Measurements from ENCODE around the gene CRELD2. TPM values are rescaled to one million over a fixed set of nuclear protein-coding genes. Genes with fewer than 3 reads are reported as not detected.

Gene CRELD2
- total and polyA plus RNA-seq, 2 experiments from 2014 or later, result 35.7 to 47.7 TPM

- no peak for TF ChIP-seq REST (IDR thresholded peaks at IDR 0.05; ENCODE audit: unreplicated experiment)
- no peak for TF ChIP-seq CTCF (conservative IDR thresholded peaks at IDR 0.05; ENCODE audit: low read depth in 2 of 2)
- no peak for TF ChIP-seq POLR2AphosphoS5 (IDR thresholded peaks at IDR 0.05; ENCODE audit: low read depth)
- TF ChIP-seq EZH2 (IDR thresholded peaks at IDR 0.05; ENCODE audit: low read depth, unreplicated experiment), result no peak
- TF ChIP-seq ETS1 (IDR thresholded peaks at IDR 0.05), result no peak
- no peak for TF ChIP-seq EZH2phosphoT487 (IDR thresholded peaks at IDR 0.05; ENCODE audit: unreplicated experiment)
Measured at GRCh38 chr22:49882519-49883293, 35.7 kb upstream of the CRELD2 start (continued).

GRCh38 chr22:49883294-49883640 is 35.2 kb upstream of the CRELD2 start:
- H4K20me1 ChIP-seq (replicated peaks; ENCODE audit: insufficient read depth), result peaks cover 27% of the 10 kb centered on the region

More at GRCh38 chr22:49883294-49883640, 35.2 kb upstream of the CRELD2 start:
- no peak overlapping the region for H3K4me3 ChIP-seq
- H3K27me3 ChIP-seq (ENCODE audit: insufficient read depth), result no peaks in the 10 kb centered on the region
- no peak overlapping the region for H3K4me3 Mint-ChIP-seq
- no peak for DNase-seq (ENCODE audit: low spot score)
- peaks cover 66% of the 10 kb centered on the region for H3K36me3 Mint-ChIP-seq (ENCODE audit: low read depth)
- no peak overlapping the region for H2AFZ ChIP-seq
- H3K27me3 Mint-ChIP-seq (ENCODE audit: insufficient read depth, low read depth, poor library complexity), result peaks cover 4% of the 10 kb centered on the region
- no peaks in the 10 kb centered on the region; the same call in 1 of the 2 replicates for H3K36me3 ChIP-seq (ENCODE audit: insufficient read depth)
- peaks cover 52% of the 10 kb centered on the region for H3K79me2 ChIP-seq (replicated peaks; ENCODE audit: insufficient read depth)
- H3K4me2 ChIP-seq, result no peak overlapping the region
- no peaks in the 10 kb centered on the region for H3K9me2 ChIP-seq (ENCODE audit: insufficient read depth)
- no peak overlapping the region for H3K27ac ChIP-seq (ENCODE audit: low read depth)
- peaks cover 16% of the 10 kb centered on the region for H3K9me3 Mint-ChIP-seq
- no peak overlapping the region for H3K27ac Mint-ChIP-seq
- TF ChIP-seq ETS1 (IDR thresholded peaks at IDR 0.05) (no peak), STAT1 (IDR thresholded peaks at IDR 0.05; ENCODE audit: unreplicated experiment) (no peak), NANOG (IDR thresholded peaks at IDR 0.05; ENCODE audit: borderline replicate concordance) (no peak), ZNF331 (CRISPR knock-in tag; IDR thresholded peaks at IDR 0.05; ENCODE audit: low read depth) (no peak), EZH2 (IDR thresholded peaks at IDR 0.05; ENCODE audit: low read depth, unreplicated experiment) (no peak)
- ATAC-seq, result no peak
- no peaks in the 10 kb centered on the region for H3F3A ChIP-seq (replicated peaks; ENCODE audit: low read depth)
- H3K4me1 ChIP-seq (ENCODE audit: insufficient read depth), result no peaks in the 10 kb centered on the region
- peaks cover 10% of the 10 kb centered on the region; the same call in 2 of the 3 replicates for H3K4me1 Mint-ChIP-seq

Data from GM23338 (cell line).